GM21576 (cell line): Measurements from ENCODE around the gene TBL1X.

ENCODE experiments used
- ATAC-seq: cut with Tn5 transposase; IDR thresholded peaks from one replicate; pipeline ENCODE4 v1.9.1; 2021; ENCODE audit warnings: mild to moderate bottlenecking, moderate library complexity; ENCODE audit not compliant: unreplicated experiment

TBL1X gene

GRCh38 chrX:9578083-9578779, 113.4 kb downstream of the TBL1X start:
- no peak for ATAC-seq

GRCh38 chrX:9581771-9582385, 117.0 kb downstream of the TBL1X start:
- ATAC-seq, result no peak

GRCh38 chrX:9582956-9583355, 118.1 kb downstream of the TBL1X start:
- no peak for ATAC-seq

GRCh38 chrX:9586992-9587392, 122.1 kb downstream of the TBL1X start:
- ATAC-seq, result no peak

DNA sequence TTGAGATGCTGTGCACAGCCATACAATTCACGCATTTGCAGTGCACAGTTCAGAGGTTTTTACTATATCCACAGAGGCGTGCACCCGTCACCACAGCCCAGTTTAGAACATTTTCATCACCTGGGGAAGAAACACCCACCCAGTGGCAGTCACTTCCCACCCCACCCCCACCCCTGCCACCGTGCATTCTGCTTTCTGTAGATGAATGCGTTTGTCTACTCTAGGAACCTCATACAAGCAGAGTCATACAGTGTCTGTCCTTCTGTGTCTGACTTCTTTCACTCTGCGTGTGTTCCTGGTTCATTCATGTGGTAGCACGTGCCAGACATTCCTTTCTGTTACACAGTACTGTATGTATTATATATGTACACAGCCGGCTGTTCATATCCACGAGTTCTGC, 122.8 kb downstream of the TBL1X start:
- no peak for ATAC-seq

- ATAC-seq, result no peak
Observed at GRCh38 chrX:9591496-9591895, 126.6 kb downstream of the TBL1X start.

- no peak for ATAC-seq
Observed at GRCh38 chrX:9593756-9594155, 128.9 kb downstream of the TBL1X start.

GRCh38 chrX:9595174-9595573, 130.3 kb downstream of the TBL1X start:
- no peak for ATAC-seq

GRCh38 chrX:9596837-9597236, 132.0 kb downstream of the TBL1X start:
- no peak for ATAC-seq

DNA sequence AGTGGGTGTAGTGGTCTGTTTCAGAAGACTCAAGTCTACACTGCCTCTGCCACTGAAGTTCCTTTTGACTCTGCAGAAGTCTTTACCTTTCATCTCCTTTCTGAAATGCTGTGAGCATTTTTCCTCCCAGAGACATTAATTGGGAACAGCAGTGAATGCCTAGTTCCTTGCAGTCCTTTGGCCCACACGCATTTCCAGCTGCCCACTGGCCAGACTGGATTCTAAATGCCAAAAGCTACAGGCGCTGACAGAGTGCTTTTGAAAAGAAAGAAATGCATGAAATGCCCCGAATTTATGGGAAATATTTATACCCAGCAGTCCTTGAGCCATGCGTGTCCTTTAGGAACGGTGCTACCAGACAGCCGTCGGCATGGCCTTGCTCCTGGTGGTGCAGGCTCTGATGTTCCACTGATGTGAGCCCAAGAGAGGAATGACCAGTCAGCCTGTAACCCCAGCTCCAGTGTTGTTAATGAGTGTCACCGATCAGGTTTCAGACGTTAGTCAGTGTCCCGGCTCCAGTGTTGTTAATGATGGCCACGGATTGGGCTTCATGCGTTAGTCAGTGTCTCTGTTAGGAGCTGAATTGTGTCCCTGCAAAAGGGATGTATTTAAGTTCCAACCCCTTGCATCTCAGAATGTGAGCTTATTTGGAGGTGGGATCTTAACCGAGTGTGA, 132.6 kb downstream of the TBL1X start:
- no peak for ATAC-seq

DNA sequence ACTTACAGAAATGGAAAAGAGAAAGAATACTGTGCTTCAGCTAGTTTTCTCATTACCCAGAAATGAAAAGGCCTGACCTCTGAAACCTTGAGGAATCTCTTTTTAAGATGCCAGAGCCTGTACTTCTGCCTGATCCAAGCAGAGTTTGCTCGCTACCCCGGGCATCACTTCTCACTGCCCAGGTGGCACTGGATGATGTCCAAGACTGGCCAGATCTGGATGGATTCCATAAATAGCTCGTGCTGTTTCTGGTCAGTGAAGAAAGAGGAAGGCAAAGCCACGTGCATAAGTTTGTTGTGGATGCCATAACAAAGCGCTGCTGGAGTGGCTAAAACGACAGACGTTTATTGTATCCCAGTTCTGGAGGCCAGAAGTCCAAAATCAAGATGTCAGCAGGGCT, 133.5 kb downstream of the TBL1X start:
- ATAC-seq, result no peak

DNA sequence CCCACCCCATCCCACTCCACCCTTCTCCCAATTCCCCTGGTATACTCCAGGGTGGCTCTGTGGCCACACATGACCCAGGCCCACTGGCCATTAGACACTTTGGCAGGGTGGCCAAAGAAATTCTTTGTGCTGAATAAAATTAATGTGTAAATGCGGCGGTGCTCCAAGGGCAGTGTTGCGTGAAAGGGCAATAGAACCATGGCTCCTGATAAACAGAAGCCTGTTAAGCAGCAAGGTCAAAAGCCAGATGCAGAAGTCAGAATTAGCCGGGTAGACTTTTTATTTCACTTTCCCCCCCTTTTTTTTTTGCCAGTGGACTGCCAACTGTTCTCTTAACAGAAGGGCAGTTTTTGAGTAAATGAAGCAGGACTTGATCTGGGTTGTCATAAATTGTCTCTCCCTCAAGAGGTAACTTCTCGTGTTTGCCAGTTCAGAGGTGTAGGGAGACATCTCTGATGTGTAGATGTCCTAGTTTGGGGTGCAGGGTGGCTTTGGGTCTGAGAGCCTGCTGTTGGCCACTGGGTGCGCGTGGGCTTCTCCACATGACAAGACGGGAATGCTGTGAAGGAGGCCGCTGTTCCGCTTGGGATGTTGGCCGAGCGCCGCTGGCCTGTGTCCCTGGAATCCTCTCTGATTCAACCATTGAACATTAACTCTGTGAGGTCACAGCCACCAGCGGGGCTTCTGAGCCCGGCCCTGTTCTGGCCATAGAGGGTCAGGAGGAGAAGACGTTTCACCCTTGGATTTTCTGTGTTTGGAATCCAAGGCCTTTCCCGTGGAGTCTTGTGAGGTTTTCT, 139.5 kb downstream of the TBL1X start:
- no peak for ATAC-seq

GRCh38 chrX:9604908-9605306, 140.0 kb downstream of the TBL1X start:
- no peak for ATAC-seq

DNA sequence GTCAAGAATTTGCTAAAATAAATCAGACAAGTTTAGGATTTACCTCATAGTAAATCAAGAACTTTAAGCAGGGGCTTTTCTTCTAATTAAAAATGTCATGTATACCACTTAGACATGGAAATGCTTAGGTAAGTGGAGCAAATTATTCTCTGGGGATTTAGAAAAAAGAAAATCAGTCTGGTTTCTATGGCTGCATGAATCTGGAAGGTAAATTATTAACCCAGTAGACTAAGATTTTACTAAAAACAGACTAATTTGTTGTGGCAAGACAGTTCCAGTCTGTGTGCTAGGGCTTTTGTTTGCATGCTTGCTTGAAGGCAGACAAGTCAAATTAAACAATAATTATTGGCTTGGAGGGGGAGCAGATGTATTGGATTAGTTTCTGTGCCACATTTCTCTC, 140.6 kb downstream of the TBL1X start:
- no peak for ATAC-seq

GRCh38 chrX:9606971-9607370, 142.1 kb downstream of the TBL1X start:
- no peak for ATAC-seq

GRCh38 chrX:9609499-9609898, 144.6 kb downstream of the TBL1X start:
- no peak for ATAC-seq

GRCh38 chrX:9609987-9610386, 145.1 kb downstream of the TBL1X start:
- ATAC-seq, result no peak

DNA sequence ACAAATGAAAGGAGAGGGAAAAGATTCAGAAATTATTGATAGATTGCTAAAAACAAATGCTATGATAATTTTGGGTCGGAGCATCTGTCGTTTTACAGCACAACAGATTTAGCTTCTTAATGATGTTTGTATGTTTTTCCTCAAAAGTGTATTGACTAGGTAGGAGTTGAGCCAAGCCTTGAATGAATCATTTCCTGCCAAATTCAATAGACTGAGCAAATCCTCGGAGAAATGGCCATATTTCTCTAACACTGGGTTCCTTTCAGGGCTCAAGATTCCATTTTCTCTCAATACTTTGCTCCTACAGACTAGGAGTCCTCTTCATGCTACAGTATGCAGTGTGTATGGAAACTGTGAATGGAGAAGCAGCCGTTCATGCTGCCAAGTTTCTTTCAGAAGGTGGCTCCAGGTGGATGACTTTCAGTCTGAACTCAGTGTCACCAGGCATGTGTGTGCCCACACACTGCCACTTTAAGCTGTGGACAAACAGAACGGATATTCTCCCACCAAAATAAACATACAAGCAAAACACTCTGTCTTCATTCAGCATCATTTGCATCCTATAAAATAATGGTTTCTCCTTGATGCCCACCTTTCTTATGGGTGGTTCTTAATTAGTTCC, 146.0 kb downstream of the TBL1X start:
- no peak for ATAC-seq

DNA sequence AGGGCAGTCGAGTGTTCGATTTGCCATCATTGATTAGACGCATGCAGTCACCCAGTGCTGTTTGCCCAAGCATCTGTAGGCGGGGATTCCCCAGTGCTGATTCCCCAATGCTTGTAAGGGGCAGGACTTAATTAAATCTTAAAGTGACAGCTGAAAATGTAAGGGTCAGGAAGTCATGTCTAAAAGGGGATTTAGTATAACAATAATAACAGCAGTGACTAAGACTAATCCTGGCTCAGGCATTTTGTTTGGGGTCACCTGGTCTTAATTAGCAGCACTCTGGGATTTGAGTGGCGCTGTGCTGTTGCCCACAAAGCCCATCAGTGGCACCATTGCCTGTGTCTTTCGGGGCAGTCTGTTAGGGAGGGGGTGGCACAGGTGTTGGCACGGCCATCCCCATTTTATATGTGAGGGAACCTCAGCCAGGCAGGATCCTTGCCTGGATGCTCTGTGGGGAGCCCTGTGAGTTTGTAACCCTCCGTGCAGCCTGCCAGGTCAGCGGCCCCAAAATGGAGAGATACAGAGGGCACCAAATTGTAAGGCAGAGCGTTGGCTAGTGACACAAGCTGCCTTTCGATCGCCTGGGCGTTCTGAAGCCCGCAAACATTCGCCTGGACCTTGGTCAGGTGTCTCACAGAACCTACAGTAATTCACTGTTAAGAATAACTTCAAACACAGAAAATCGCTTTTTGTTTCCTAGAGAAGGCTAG, 146.7 kb downstream of the TBL1X start:
- no peak for ATAC-seq

DNA sequence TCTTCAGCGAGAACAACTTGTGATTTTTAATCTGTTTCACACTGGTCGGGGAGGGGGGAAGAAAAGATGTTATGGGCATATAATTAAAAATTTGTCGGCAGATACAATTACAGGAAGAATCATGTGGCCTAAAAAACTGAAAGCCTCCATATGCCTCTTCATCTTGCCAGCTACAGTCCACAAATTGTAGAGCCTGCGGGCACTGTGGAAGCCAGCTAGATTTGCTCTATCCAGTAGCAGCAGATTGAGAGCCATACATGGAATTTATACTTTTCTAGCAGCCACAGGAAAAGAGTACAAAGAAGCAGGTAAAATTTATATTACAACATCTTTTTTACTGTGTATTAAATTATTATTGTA, 147.3 kb downstream of the TBL1X start:
- no peak for ATAC-seq

- no peak for ATAC-seq
Observed at GRCh38 chrX:9614016-9614415, 149.2 kb downstream of the TBL1X start.
